Stimulated activated naive CD8-positive, alpha-beta T cell treated with anti-CD3 and anti-CD28 coated beads, Interleukin-15, Interleukin-2, amounts not matched to agents 100 U/mL and 50 U/mL, for 24 hours (primary cell): ENCODE results near the gene ENKUR.
A peak's percentile ranks its signal among the peaks of the same experiment; 100 is the strongest.

Source experiments
- ATAC-seq: fragments of 150-1000 bp; cut with Tn5 transposase; one replicate; pipeline ENCODE4 v1.10.0; 2021
- DNase-seq: peaks from one replicate; pipeline ENCODE4 v3.0.0; 2021

ENKUR gene

GRCh38 chr10:25015828-25016375 is at the start of gene ENKUR:
TSS of gene ENKUR (minus strand) at chr10:25016158. CDS start at chr10:25015936, 222 bp downstream.
- peak; percentile 93 for DNase-seq
- ATAC-seq = peak; percentile 50

GRCh38 chr10:25064401-25064800 is 48.4 kb upstream of the ENKUR start:
- DNase-seq (no peak), ATAC-seq (no peak)

- no peak for ATAC-seq
- DNase-seq = no peak
These were observed 47.7 kb upstream of the ENKUR start for GRCh38 chr10:25063644-25064043.

- DNase-seq = no peak
- no peak for ATAC-seq
These were observed 47.2 kb upstream of the ENKUR start for GRCh38 chr10:25063157-25063556.

GRCh38 chr10:25061711-25062449 is 45.9 kb upstream of the ENKUR start:
- no peak for ATAC-seq
- no peak for DNase-seq

GRCh38 chr10:25061125-25061524 is 45.2 kb upstream of the ENKUR start:
- ATAC-seq (no peak), DNase-seq (no peak)

- DNase-seq = no peak
- no peak for ATAC-seq
These were observed 44.0 kb upstream of the ENKUR start for GRCh38 chr10:25059990-25060389.

GRCh38 chr10:25057886-25058285 is 41.9 kb upstream of the ENKUR start:
- no peak for ATAC-seq

GRCh38 chr10:25056726-25057125 is 40.8 kb upstream of the ENKUR start:
- ATAC-seq = no peak
- DNase-seq = no peak

More at GRCh38 chr10:25057886-25058285, 41.9 kb upstream of the ENKUR start:
- no peak for DNase-seq

- ATAC-seq (no peak), DNase-seq (no peak)
These were observed 36.1 kb upstream of the ENKUR start for GRCh38 chr10:25052012-25052411.

GRCh38 chr10:25050402-25050801 is 34.4 kb upstream of the ENKUR start:
- ATAC-seq = no peak
- DNase-seq = no peak

GRCh38 chr10:25049966-25050365 is 34.0 kb upstream of the ENKUR start:
- ATAC-seq = no peak
- no peak for DNase-seq

GRCh38 chr10:25048450-25048849 is 32.5 kb upstream of the ENKUR start:
- DNase-seq = no peak

GRCh38 chr10:25047591-25048301 is 31.8 kb upstream of the ENKUR start:
- no peak for DNase-seq

More at GRCh38 chr10:25048450-25048849, 32.5 kb upstream of the ENKUR start:
- ATAC-seq = no peak

GRCh38 chr10:25047088-25047487 is 31.1 kb upstream of the ENKUR start:
- no peak for DNase-seq
- ATAC-seq = no peak

More at GRCh38 chr10:25047591-25048301, 31.8 kb upstream of the ENKUR start:
- no peak for ATAC-seq

- ATAC-seq (no peak), DNase-seq (no peak)
These were observed 30.7 kb upstream of the ENKUR start for GRCh38 chr10:25046641-25047040.

- ATAC-seq = no peak
These were observed 23.6 kb upstream of the ENKUR start for GRCh38 chr10:25039531-25039930.

GRCh38 chr10:25038325-25038724 is 22.4 kb upstream of the ENKUR start:
- ATAC-seq = no peak
- no peak for DNase-seq

More at GRCh38 chr10:25039531-25039930, 23.6 kb upstream of the ENKUR start:
- DNase-seq = no peak

- DNase-seq (no peak), ATAC-seq (no peak)
These were observed 20.4 kb upstream of the ENKUR start for GRCh38 chr10:25036381-25036780.

GRCh38 chr10:25029519-25029918 is 13.6 kb upstream of the ENKUR start:
- no peak for ATAC-seq
- no peak for DNase-seq

- ATAC-seq (no peak), DNase-seq (no peak)
These were observed 12.8 kb upstream of the ENKUR start for GRCh38 chr10:25028711-25029110.

- no peak for DNase-seq
- no peak for ATAC-seq
These were observed 10.5 kb upstream of the ENKUR start for GRCh38 chr10:25026463-25026862.

GRCh38 chr10:25024528-25024927 is 8.6 kb upstream of the ENKUR start:
- ATAC-seq (no peak), DNase-seq (no peak)
